Activated naive CD4-positive, alpha-beta T cell treated with anti-CD3 and anti-CD28 coated beads, Interleukin-2, amount 50 U/mL, for 16 hours (primary cell): ENCODE measurements around the gene YPEL1.

Experiments
- DNase-seq: peaks from one replicate; pipeline ENCODE4 v3.0.0-alpha.2; 2020

The YPEL1 gene, protein sequence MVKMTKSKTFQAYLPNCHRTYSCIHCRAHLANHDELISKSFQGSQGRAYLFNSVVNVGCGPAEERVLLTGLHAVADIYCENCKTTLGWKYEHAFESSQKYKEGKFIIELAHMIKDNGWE

DNA sequence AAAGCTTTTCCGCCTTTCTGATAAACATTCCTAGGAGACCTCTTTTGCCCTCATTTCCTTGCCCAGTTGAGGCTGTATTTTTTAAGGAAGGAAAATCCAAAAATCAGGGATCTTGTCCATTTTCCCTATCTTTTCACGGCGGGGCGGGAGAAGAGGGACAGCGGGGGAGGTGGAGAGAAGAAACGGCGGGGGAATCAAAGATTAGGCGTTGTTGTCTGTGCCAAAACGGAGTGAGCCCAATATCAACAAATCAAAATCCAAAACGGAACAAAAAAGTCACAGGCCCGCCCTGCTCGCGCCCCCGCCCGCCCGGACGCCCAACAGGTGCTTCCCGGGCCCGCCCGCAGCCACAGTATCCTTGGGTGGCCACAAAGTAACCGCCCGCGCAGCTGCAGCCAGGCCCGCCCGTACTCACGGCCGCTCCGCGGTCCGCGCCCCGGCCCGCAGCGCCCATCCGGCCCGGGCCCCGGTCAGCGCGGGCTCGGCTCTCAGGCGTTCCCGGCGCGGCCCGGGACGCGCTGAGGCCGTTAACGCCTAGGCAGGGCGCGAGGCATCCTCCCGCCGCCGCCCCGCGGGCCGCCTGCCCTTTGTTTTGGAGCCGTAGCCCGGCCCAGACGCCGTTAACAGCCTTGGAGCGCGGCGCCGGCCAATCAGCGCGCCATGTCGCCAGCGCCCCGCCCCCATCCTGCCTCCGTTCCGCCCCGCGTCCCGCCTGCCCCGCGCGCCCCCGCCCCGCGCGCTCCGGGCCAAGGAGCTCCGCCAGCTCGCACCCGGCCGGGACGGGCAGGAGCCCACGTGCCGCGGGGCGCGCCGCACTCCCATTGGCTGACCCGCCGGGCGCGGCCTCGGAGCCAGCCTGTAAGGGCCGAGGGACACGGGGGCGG, at the start of gene YPEL1:
Gene YPEL1, minus strand, starts transcription at position 595 of the 884 bp plus-strand sequence. CDS start 25,050 bp downstream, outside the sequence.
- peak; percentile 94 for DNase-seq

DNA sequence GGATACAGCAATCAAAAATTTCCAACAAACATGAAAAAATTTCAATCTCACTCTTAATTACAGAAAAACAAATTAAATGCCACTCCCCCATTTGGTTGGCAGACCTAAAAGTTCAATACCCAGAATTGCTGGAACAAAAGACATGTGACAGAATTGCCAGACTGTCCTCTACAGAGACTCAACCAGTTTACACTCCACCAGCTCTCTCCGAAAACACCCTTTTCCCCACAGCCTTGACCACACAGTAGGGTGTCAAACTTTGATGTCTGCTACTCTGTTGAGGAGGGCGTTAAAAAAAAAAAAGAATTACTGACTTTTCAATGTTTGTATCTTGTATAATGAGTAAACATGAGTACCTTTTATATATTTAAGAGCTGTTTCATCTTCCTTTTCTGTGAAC, 44.7 kb upstream of the YPEL1 start:
- no peak for DNase-seq

DNA sequence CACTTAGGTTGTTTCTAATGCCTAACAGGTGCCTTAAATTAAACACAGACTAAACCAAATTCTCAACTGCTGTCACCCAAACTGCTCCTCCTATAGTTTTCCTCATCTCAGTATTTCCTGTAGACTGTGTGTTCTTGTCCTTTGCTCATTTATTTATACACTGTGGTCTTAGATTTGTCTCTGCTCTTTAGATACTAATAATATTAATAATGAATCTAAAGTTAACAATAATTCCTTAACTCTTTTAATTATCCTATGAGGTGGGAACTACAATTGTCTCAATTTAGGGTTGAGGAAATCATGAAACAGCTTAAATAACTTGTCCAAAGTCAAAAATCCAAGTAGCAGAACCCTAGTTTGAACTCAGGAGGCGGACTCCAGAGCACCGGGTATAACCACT, 43.9 kb upstream of the YPEL1 start:
- DNase-seq: no peak

DNA sequence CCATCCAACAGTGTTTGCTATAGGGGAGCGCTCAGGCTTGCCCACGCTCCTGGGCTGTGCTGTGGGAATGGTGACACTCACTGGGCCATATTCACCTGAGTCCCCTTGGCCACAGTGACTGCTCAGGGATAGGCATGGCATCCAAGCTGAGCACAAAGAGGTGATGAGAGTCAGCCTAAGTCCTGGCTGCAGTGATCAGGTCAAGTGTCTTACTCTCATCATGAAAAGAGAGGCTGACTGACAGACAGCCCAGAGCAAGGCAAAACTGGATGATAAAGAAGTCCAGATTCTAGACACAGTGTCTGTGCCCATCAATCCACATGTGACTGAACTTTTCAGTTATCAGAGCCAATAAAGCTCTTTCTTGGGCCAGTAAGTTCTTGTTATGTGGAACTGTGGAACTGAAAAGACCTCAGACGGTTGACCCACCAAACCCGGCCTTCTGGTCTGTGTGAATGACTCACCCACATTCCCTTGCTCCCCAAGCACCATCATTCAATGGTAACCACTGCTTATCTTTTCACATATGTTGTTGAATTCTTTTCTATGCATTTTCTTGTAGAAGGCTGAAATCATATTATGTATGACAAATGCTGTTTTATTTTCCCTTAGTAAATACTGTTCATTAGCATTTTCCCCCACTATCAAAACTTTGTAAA, 43.2 kb upstream of the YPEL1 start:
- DNase-seq: no peak

DNA sequence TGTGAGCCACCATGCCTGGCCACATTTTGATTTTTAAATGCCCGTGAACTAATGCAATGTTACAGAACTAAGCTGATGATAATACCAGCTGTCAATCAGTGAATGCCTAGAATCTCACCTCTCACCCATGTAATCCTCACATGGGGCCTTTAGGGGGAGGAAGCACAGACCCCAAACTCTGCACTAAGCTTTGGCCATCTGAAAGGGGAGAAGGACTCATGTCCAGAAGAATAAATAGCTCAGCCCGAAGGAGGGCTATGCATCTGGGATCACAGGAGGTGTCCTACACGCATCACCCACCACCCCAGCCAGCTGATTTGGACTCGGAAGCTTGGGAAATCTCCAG, 36.0 kb upstream of the YPEL1 start:
- no peak for DNase-seq

DNA sequence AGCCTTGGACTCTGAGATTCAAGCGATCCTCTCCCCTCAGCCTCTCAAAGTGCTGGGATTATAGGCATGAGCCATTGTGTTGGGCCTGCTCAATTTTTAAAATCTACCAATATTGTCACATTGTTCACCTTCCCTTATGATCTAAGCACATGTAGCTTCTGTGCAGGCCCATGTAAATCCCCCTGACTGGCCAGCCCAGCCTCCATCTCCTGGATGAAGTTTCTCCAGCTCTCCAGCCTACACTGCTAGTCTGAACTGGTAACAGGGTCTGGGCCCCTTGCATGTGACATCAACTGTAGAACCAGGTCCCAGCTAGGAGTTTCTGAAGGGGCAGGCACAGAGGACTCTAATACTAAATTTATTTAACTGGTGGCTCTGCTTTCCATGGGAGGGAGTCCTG, 32.8 kb upstream of the YPEL1 start:
- DNase-seq: no peak

DNA sequence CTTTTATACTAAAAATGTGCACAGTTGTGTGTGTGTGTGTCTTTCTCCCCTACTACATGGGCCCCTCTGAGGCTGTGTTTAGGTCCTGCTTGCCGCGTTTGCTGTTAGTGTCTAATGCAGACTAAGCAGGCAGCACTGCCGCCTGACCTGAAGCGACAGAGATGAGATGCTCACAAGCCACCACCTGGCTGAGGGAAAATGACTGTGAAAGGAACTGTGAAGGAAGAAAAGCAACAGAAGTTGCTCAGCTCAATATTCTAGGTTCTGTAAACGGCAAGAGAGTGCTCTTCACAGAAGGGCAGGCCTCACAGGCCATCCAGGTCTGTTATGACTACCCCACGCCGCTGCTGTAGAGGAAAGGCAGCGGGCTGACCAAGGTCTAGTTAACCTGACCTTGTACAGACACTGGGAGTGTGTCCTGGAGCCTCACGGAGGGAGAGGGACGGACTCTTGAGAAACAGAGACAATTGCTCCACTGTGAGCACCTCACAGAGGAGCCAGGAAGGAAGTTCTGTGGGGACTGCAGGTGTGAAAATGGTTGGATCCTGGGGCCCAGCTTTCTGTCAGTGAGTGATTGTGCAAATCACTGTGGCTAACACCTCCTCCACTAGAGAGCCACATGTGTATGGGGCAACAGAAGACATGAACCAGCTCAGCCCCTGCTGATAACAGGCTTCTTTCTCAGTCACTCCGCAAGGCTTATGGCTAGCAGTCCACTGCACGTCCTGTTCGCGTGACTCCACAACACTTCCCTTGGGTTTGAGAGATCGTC, 31.3 kb upstream of the YPEL1 start:
- DNase-seq: no peak

DNA sequence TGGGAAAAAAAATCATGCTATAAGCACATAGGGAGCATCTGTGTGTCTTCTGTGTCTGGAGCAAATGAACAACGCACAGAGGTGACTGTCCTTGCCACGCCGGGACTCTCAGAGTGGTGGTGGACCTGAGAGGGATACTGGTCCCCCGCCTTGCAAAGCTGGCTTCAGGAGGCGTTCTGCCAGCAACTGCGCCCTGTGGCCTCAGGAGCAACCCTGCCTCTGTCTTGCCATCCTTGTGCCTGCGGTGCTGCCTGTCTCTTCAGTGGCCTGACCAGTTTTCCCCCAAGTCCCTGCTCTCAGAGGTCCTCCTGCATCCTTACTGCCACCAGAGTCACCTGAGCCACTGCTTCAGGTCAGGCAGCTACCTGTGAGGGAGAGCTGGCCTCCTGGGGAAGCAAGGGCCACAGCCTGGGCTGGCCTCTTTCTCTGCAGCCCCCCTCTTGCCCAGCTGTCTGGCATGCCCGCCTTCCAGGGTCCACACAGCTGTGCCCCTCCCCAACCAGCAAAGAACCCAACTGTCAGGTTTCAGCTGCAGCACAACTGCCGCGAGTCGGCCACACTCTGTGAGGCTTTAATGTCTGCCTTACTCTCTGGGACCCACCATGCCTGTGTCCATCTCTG, 30.4 kb upstream of the YPEL1 start:
- no peak for DNase-seq

DNA sequence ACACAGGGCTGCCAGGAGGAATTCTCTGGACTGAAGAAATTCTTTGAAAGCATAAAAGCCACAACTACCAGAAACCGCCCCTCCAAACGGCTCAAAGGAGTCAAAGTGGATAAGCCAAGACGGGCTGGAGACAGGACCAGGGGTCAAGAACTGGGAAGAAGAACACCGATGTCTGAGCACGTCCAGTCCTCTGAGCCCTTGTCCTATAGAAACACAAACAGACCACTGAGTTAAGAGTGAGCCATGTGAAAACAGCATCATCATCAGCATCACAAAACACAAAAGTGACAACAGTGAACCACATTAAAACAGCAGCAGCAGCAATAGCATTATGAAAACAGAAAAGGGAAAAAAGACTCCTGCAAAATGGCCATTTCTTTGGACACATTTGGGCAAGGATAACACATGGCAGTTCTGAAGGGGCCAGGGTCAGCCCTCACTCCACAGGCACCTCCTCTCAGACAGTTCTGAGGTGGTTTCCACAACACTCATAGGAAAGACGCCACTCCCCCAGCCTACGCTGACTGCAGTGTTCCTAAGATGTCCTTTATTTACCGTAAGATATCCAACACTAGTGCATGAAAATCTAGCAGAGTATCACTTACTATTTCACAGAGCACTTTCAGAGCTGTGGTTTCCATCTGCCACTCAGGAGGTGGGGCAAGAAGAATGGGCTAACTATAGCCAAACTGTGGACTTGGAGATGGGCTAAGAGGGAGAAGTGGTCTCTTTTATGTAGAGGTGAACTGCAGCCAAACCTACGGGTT, 28.6 kb upstream of the YPEL1 start:
- no peak for DNase-seq

DNA sequence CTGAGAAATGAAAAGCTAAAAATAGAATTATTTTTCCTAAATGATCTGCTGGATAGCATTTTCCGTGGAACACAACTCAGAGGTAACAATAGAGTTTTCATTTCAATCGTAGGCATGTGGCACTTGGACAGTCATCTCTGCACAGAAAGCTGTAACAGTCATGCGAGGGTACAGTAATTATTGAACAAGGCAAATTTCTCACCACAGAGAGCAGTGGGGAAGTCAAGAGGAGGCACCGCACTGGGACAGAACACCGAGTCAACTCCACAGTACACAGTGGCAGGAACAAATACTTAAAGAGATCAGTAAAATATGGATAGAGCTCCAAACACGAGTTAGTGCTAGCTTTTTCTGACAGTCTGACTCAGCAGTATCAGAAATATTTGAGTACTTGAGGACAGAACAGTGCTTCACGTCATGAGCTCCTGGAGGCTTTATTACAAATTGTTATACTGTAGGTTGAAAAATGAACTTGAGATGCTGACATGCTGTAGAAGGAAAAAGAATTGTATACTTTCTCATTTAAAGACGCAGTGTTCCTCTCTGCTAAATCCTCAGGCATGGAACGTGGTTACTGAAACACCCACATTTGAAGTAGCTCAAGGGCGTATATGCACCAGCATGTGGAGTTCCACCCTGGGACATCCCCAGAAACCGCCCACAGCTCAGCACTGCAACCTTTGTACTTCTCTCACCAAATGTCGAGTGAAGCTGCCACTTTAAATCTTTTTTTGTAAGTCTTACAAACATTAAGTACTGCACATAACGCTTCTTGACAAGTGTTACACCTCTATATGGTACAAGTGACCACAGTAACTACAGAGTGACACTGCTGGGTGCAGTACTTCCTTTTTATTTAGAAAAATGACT, 27.4 kb upstream of the YPEL1 start:
- peak; percentile 23 for DNase-seq

DNA sequence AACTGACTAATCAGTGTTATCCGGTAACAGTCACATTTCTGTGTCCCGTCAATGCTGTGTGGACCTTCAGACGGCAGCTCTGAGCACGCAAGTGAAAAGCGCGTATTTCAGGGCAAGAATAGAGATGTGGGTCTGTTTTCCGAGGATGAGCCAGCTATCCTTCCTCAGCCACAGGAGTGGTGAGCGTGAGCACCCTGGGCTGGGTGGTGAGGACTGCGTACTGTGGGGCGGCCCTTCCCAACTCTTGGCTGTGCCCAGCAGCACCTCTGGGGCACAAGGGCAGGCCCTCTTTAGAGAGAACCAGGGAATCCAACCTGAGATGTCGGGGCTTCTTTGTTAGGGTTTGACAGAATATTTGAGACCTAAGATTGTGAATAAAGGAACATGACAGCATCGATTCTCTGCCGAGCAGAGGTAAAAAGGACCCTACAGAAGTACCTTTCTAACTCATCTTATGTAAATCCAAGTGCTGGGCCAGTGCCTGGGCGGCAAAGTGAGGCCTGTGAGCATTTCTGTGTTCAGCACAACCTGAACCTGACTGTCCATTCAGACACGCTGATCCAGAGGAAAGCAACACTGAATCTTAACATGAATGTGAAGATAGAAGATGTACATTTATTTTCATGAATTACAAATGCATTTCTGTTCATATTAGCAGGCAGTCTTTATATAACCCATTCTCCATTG, 26.5 kb upstream of the YPEL1 start:
- DNase-seq: no peak

DNA sequence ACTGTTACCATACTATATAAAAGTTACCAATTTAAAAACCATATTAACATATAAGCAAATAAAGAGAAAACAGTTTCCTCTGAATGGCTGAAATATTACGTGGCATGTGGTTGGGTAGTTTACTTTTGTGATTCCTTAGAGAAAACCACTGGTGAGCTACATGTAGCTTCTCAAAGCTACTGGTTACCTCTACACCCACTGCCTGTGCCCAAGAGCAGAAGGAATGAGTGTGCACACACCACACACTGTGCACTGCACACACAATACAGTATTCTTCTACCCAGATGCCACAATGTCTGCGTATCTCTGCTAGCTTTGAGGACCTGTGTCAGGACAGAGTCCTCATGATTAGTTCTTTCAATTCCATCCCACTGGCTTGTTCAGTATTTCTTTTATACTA, 25.5 kb upstream of the YPEL1 start:
- DNase-seq: no peak

DNA sequence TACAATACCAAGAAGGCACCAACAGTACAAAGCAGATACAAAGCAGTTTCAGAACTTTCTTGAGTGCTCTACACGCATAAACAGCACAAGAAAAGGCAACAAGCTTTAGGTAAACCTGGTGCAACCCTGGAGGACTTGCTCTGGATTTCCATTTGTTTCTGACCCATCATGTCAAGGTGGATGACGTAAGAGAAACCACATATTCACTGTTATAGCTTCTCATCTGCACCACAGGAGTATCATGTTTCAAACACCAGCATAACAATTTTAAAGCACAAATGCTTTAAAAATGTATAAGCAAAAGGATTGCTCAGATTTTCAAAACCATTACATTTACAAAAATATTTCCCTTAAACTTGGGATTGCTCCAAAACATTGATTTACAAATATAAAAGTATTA, 25.0 kb upstream of the YPEL1 start:
- no peak for DNase-seq

DNA sequence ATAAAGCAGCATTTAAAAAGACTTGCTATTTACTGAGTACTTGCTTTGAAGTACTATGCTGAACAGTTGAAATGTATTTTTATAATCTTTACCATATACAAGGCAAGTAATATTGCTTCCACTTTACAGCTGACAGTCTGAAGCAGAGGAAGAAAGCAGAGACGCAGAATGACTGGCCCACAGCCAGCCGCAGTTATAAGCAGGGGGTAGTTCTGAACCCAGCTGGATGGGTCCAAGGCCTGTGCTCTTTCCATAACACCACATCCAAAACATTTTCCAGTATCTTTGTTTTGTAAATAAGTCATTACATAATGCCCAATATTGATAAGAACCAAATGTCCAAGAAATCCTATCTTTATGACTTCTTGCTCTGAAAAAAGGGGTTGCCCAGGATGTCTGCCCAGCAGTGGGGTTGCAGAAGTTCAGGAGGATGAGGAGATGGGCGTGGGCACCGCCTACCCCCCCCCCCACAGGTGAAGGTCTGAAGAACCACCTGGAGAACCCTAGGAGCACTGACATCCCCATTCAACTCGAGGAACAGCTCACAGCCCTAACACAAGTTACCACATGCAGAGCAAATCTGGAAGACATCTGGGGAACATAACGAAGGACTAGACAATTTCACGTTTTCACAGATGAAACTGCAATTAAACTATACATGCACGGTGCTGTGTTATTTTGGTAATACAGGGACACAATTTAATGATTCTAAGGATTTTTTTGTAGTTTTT, 24.2 kb upstream of the YPEL1 start:
- DNase-seq: no peak

DNA sequence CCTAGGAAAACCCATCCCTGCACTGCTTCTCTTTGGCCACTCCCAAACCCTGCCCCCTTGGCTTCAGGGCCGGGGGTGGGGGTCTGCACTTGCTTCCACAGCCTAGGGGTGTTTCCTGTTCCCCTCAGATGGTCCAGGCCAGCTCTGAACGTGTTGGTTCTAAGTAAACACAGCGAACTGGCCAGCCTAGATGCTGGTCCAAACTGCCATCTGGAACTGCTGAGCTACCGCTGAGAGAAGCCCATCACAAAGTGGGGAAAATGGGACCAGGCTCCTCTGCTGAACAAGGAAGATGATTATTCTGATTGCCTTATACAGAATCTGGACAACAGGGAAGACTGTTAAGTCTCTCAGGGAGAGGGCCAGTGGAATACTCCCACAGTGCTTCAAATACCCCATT, 23.5 kb upstream of the YPEL1 start:
- no peak for DNase-seq

DNA sequence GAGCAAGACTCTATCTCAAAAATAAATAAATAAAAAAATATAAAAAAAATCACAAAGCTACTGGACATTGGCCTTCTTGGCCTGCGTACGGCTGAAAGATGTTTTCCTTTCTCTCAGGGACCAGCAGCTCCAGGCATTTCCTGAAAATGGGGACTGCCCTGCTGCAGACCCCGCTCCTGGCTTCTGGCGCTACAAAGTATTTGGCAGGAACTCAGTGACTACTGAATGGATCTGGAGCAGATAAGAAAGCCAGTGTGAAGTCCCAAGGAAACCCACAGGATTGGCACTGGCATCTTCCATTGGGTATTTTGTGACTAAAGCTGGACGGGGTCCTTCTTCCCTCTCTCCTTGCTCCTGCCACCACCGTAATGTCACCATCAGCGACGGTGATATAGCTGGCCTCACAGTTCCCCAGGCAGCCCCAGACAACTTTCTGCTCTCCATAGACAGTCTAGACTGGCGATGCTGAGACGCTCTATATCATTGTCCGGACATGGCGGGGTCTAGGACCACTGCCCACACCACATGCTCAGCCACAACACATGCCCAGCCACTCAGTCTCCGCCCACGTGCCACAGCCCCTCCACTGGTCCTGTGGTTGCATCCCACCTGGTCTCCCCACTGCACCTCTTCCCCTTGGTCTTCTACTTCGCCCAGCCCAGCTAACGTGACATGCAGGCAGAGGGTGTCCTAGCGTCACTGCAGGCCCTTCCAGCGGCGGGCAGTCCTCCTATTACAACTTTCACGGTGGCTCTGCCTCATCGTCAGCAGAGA, 22.7 kb upstream of the YPEL1 start:
- DNase-seq: no peak

DNA sequence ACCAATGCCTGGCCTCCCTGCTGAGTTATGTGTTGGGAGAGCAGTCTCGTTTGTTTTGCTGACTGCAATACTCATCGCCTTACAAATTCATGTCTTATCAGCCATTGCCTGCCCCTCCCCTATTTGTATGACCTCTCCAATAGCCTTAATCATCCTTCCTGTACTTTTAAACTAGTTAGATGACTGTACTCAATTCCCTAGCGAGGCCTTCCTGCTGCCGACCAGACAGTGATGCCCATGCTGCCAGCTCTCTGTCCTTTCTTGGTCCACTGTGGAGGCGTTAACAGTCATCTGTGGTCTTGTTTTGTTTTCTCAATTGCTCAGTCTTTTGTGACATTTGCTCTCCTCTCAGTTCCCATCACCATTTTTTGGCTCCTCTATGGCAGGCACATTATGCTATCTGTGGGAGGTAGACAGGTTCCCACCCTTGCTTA, 20.3 kb upstream of the YPEL1 start:
- DNase-seq: no peak

DNA sequence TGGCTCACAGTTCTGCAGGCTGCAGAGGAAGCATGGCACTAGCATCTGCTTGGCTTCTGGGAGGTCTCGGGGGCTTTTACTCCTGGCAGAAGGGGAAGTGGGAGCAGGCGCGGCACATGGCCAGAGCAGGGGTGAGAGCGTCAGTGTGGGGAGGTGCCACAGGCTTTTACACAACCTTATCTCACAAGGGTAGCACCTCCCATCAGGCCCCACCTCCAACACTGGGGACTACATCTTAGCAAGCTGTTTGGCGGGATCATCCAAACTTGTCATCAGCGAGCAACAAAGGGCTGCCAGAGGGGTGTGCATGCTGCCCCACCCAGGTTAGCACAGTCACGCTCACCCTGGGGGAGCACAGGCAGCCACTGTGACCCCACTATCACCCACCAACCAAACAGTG, 18.9 kb upstream of the YPEL1 start:
- no peak for DNase-seq
